Tibial artery (tissue), 4 donors: Measurements from ENCODE around the gene PLCL1.

Source experiments
- DNase-seq, 2 donors: peaks; one replicate each; pipeline ENCODE4 v3.0.0-alpha.2; 2019
- H3K27ac ChIP-seq, 2 donors: fragments of 200-600 bp; sonication (generic) in 1 of 2; 1 replicate in 1 of 2; 2 replicates in 1 of 2; pipeline ENCODE4 v1.5.1; 2018 to 2019; ENCODE audit warnings: mild to moderate bottlenecking in 1 of 2
- H3K27me3 ChIP-seq, 2 donors: fragments of 200-600 bp; sonication (generic) in 1 of 2; one replicate each; pipeline versions ENCODE4 v1.5.1 to v1.6.0; 2016 to 2019
- H3K36me3 ChIP-seq, 3 donors: fragments of 200-600 bp; sonication (generic) in 2 of 3; one replicate each; pipeline ENCODE4 v1.5.1; 2016 to 2019; ENCODE audit warnings: mild to moderate bottlenecking in 2 of 3
- H3K4me1 ChIP-seq, 4 donors: fragments of 200-600 bp; sonication (generic) in 2 of 4; 1 replicate in 3 of 4; 2 replicates in 1 of 4; pipeline ENCODE4 v1.5.1; 2016 to 2019
- H3K4me3 ChIP-seq, 2 donors: fragments of 200-600 bp; sonication (generic) in 1 of 2; 1 replicate in 1 of 2; 2 replicates in 1 of 2; pipeline ENCODE4 v1.5.1; 2018 to 2019; ENCODE audit warnings: mild to moderate bottlenecking in 2 of 2
- H3K9me3 ChIP-seq, 3 donors: fragments of 200-600 bp; sonication (generic) in 1 of 3; one replicate each; pipeline ENCODE4 v1.5.1; 2016 to 2019
- intact Hi-C: fragments of 100-400 bp; cut with DNase I; formaldehyde crosslinking; loops from one replicate; pipeline ENCODE4 v1.15.0; 2023; ENCODE audit warnings: low total_unique reads
- TF ChIP-seq, protein P1 (sequence below), 2 experiments: fragments of 200-600 bp in 1 of 2; fragments of 450-650 bp in 1 of 2; IDR thresholded peaks; one replicate each; pipeline ENCODE4 v1.5.1; 2017 to 2019; ENCODE audit warnings: antibody characterized with exemption in 2 of 2, mild to moderate bottlenecking in 1 of 2, moderate library complexity in 1 of 2

Gene PLCL1

DNA sequence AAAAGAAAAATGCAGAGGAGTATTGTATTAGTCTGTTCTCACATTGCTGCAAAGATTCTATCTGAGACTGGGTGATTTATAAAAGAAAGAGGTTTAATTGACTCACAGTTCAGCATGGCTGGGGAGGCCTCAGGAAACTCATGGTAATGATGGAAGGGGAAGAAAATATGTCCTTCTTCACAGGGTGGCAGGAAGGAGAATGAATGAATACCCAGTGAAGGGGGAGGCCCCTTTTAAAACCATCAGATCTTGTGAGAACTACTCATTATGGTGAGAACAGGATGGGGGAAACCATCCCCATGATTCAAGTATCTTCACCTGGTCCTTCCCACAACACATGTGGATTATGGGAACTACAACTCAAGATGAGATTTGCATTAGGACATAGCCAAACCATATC lies 9.1 kb upstream of the PLCL1 start:
- DNase-seq: no peak
- intact Hi-C loops: no loop called here
- Histone ChIP-seq H3K9me3 (no peaks in the 10 kb centered on the region), H3K27ac (no peak overlapping the region), H3K4me3 (no peak overlapping the region), H3K27me3 (no peaks in the 10 kb centered on the region), H3K36me3 (no peaks in the 10 kb centered on the region), H3K4me1 (no peaks in the 10 kb centered on the region)
- TF ChIP-seq, protein P1, sequence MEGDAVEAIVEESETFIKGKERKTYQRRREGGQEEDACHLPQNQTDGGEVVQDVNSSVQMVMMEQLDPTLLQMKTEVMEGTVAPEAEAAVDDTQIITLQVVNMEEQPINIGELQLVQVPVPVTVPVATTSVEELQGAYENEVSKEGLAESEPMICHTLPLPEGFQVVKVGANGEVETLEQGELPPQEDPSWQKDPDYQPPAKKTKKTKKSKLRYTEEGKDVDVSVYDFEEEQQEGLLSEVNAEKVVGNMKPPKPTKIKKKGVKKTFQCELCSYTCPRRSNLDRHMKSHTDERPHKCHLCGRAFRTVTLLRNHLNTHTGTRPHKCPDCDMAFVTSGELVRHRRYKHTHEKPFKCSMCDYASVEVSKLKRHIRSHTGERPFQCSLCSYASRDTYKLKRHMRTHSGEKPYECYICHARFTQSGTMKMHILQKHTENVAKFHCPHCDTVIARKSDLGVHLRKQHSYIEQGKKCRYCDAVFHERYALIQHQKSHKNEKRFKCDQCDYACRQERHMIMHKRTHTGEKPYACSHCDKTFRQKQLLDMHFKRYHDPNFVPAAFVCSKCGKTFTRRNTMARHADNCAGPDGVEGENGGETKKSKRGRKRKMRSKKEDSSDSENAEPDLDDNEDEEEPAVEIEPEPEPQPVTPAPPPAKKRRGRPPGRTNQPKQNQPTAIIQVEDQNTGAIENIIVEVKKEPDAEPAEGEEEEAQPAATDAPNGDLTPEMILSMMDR (IDR thresholded peaks at IDR 0.05): no peak

DNA sequence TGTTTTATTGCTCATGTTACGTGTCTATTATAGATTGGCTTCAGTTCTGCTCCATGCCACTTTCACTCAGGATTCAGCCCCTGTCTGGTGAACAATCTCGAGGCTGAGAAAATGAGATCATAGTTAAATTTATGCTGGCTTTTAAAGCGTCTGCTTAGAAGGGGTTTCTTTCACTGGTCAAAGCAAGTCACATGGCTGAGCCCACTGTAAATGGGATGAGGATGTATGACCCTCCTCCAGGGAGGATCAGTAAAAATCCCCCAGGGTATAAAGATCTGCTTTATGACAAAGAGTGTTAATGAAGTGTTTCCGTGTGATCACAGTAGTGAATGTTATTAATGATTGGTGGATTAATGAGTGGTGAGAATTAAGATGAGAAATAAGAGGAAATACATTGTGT lies 6.2 kb upstream of the PLCL1 start:
- TF ChIP-seq, protein P1 (IDR thresholded peaks at IDR 0.05): no peak
- H3K4me3 ChIP-seq: no peak overlapping the region
- peaks cover 0 to 1% (median under 1%) of the 10 kb centered on the region in 4 donors for H3K4me1 ChIP-seq
- no peak for DNase-seq
- H3K27ac ChIP-seq: no peak overlapping the region
- no peaks in the 10 kb centered on the region for H3K9me3 ChIP-seq
- no peaks in the 10 kb centered on the region for H3K36me3 ChIP-seq
- intact Hi-C loops: no loop called here
- H3K27me3 ChIP-seq: no peaks in the 10 kb centered on the region

DNA sequence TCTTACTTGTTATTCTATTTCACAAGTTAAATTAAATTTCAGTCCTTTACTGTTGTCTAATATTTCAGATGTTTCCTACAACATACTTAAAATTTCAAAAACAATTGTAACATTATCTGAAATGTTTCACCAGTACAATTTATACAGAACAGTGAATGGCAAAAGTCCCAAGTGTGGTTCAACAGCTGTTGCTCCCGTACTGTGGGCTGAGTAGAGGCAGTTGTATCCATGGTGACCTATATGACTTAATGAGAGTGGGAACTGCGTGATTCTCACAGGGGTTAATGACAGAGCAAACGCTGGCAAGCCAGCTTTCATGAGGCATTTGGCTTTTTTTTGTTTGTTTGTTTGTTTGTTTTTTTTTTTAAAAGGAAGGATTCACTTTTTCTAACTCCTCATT lies 5.3 kb upstream of the PLCL1 start:
- no peak for DNase-seq
- TF ChIP-seq, protein P1 (IDR thresholded peaks at IDR 0.05): no peak
- H3K9me3 ChIP-seq: no peaks in the 10 kb centered on the region
- intact Hi-C loops: no loop called here
- H3K36me3 ChIP-seq: no peaks in the 10 kb centered on the region
- H3K27me3 ChIP-seq: no peaks in the 10 kb centered on the region
- peaks cover 0 to 10% (median 5%) of the 10 kb centered on the region in 4 donors for H3K4me1 ChIP-seq
- no peak overlapping the region for H3K4me3 ChIP-seq
- H3K27ac ChIP-seq: no peak overlapping the region

DNA sequence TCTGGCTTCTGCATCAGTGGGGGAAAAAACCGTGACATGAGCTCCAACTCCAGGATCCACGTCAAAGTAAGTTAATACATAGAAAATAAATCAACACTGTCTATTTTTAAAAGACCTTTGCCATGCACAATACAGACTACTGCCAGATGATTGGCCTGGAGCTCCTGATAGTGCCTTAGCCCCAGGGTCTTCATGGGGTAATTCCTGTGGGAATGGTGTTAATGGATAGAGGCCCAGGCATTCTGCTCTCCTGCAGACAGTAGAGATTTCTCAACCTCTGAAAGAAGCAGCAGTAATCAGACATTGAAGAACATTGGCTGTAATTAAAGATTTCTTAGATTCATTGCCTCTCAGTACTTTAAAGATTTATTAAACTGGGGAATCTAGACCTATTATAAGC lies 4.3 kb upstream of the PLCL1 start:
- no peaks in the 10 kb centered on the region for H3K27me3 ChIP-seq
- peaks cover 0 to 12% (median 6%) of the 10 kb centered on the region in 4 donors for H3K4me1 ChIP-seq
- no peak overlapping the region for H3K4me3 ChIP-seq
- intact Hi-C loops: loop anchor here (2.0 kb wide), 1 partner anchor 497 kb away; no protein-coding TSS in a partner anchor
- no peak overlapping the region for H3K27ac ChIP-seq
- no peaks in the 10 kb centered on the region for H3K9me3 ChIP-seq
- DNase-seq: no peak
- H3K36me3 ChIP-seq: no peaks in the 10 kb centered on the region
- TF ChIP-seq, protein P1 (IDR thresholded peaks at IDR 0.05): no peak

DNA sequence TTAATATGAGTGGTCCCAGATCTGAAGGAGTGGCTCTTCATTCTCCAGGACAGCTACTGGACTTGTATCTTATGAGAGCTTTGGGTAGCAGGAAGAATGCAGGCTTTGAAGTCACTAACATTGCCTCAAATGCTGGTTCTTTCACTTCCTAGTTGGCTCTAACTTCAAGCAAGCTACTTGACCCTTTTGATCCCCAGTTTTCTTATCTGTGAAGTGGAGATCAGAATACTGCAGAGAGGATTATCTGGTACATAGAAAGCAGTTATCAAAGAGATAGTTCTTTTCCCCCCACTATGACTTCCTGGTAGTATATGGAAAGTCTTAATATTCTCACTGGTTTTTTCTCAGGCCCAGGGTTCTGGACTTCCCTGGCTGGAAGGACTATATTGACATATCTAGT lies 3.4 kb upstream of the PLCL1 start:
- peaks cover 0 to 12% (median 6%) of the 10 kb centered on the region in 4 donors for H3K4me1 ChIP-seq
- H3K9me3 ChIP-seq: no peaks in the 10 kb centered on the region
- intact Hi-C loops: loop anchor here (2.0 kb wide), 1 partner anchor 496 kb away; no protein-coding TSS in a partner anchor
- TF ChIP-seq, protein P1 (IDR thresholded peaks at IDR 0.05): no peak
- no peaks in the 10 kb centered on the region for H3K36me3 ChIP-seq
- no peaks in the 10 kb centered on the region for H3K27me3 ChIP-seq
- no peak overlapping the region for H3K27ac ChIP-seq
- DNase-seq: no peak
- H3K4me3 ChIP-seq: no peak overlapping the region

DNA sequence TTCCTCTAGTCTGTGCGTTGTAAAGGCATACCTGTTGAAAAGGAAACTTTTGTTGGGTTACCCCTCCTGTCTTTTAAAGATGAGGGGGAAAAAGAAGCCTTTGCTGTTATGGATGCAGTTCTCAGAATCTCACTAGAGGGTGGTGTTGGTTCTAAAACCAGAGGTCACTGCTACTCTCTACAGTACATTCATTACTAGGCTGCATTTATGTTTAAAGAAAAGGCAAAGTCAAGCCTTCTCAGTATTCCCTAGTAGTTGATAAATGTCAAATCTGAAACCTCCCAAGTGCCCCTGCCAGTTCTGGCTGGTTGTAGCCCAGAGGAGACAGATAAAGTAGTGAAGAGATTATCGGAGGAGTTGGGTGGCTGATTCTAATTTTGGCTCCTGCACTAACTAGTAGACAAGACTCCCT lies 1.4 kb upstream of the PLCL1 start:
- H3K9me3 ChIP-seq: no peaks in the 10 kb centered on the region

More for the DNA sequence above, 1.4 kb upstream of the PLCL1 start:
- H3K4me1 ChIP-seq: peaks cover 0 to 26% (median 6%) of the 10 kb centered on the region in 4 donors
- intact Hi-C loops: loop anchor here (2.0 kb wide), 1 partner anchor 326 kb away; no protein-coding TSS in a partner anchor
- H3K36me3 ChIP-seq: no peaks in the 10 kb centered on the region
- TF ChIP-seq, protein P1 (IDR thresholded peaks at IDR 0.05): peak; percentile 81 to 82
- no peak overlapping the region for H3K4me3 ChIP-seq
- no peak for DNase-seq
- peak overlapping the region in 1 of 2 donors; percentile 87 for H3K27ac ChIP-seq
- no peaks in the 10 kb centered on the region for H3K27me3 ChIP-seq
